AML-193 (cell line): ENCODE measurements around the gene DAAM2.

ENCODE experiments used
- DNase-seq, 2 experiments: peaks; one replicate each; lab custom pipeline; 2025; lab: John Stamatoyannopoulos, UW

The DAAM2 gene

GRCh38 chr6:39848171-39848570, 56.0 kb downstream of the DAAM2 start:
- DNase-seq = no peak

DNA sequence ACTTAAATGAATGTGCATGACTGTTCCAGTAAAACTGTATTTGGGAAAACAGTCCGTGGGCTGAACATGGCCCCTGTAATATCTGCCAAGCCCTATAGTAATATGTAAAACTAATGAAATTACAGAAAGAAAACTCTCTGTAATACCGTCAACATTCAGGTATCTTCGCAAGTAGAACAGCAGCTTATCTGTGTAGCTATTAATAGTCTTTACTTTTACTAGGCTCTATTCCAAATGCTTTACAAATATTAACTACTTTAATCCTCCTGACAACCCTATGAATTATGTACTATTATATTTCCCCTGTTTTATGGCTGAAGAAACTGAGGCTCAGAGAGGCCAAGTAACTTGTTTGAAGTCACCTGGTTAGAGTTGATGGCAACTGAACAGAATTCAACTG, 57.1 kb downstream of the DAAM2 start:
- no peak for DNase-seq

DNA sequence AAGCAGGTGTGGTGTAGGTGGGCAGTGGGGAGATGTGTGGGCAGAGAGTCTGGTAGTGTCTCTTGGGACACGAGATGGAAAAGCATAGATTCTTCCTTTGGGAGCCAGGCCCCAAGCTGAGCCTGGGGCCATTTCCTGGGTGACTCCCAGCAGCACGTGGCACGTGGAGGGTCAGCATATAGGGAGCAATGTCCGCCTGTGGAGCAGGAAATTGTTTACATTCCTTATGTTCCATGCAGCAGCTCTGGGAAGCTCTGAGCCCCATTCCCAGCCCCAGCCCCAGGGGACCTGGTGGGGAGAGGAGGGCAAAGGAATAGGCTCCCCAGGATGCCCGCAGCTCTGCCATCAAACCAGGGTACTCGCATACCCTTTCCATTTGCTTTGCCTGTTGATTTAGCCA, 57.6 kb downstream of the DAAM2 start:
- DNase-seq = no peak

GRCh38 chr6:39850736-39851297, 58.6 kb downstream of the DAAM2 start:
- no peak for DNase-seq

DNA sequence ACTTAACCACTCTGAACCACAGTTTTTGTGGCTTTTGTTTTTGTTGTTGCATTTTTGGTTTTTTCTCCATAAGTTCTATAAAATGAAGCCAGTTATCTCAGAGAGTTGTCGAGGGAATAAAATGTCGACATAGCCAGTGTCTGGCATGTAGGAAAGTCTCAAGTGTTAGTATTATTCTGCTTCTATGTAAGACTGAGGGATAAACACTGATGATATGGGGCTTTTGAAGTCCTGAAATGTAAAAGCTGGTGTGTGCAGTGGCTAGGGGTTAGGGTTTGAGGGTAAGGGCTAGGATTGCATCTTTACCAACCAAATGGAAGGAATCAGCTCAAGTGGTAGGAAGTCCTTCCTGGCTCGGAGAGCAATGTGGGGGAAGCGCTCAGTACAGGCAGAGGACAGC, 59.2 kb downstream of the DAAM2 start:
- no peak for DNase-seq

DNA sequence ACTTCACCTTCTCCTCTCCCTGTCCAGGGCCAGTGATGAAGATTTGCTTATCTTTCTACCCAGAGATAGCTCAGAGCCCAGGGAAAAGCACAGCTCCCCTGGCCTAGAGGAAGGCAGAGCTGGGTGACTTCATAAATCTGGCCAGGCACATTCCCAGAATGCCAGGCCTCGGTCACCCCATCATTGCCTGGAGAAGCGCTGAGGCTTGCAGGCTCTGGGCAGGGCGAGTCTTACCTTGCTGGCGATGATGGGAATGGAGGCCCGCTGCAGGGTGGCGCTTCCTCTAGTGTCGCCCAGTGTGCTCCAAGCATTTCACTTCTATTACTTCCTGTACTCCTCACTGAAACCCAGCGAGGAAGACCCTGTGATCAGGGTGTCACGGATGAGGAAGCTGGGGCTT, 60.1 kb downstream of the DAAM2 start:
- DNase-seq = no peak

DNA sequence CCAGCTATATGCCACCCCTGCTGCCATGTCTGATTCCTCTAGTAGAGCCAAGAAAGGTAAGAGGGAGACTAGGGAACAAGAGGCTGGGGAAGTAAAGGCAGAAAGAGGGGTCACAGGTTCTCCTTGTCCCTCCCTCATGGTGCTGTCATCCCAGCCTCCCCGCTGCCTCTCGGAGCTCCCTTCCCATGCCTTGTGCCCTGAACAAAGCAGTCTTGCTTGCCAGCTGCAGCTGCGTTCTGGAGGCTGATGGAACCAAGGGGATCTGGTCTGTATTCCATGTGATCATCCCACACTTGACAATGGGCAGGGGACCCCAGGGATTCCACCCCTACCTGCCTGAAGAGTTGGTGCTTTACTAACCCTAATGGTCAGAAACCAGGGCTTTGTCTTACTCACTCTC, 61.4 kb downstream of the DAAM2 start:
- DNase-seq = no peak

GRCh38 chr6:39855356-39855995, 63.3 kb downstream of the DAAM2 start:
- DNase-seq = no peak

GRCh38 chr6:39859025-39859424, 66.8 kb downstream of the DAAM2 start:
- DNase-seq = no peak

DNA sequence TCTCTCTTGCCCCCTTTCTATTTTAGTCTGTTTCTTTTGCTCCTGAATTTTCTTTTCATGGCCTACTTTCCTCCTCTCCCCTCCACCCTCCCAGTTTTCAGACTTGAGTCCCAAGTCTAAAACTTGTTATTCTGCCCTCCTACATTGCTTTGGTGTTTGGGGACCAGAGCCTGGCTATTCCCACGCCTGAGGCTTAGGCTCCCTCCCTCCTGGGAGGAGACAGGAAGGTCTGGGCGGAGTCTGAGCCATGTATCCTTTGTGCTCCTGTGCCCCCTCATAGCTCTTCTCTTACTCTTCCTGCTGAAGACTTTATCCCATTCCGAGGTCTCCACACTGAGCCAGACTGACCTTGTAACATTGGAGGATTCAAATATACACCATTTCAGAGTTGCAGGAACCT, 69.5 kb downstream of the DAAM2 start:
- DNase-seq = no peak

DNA sequence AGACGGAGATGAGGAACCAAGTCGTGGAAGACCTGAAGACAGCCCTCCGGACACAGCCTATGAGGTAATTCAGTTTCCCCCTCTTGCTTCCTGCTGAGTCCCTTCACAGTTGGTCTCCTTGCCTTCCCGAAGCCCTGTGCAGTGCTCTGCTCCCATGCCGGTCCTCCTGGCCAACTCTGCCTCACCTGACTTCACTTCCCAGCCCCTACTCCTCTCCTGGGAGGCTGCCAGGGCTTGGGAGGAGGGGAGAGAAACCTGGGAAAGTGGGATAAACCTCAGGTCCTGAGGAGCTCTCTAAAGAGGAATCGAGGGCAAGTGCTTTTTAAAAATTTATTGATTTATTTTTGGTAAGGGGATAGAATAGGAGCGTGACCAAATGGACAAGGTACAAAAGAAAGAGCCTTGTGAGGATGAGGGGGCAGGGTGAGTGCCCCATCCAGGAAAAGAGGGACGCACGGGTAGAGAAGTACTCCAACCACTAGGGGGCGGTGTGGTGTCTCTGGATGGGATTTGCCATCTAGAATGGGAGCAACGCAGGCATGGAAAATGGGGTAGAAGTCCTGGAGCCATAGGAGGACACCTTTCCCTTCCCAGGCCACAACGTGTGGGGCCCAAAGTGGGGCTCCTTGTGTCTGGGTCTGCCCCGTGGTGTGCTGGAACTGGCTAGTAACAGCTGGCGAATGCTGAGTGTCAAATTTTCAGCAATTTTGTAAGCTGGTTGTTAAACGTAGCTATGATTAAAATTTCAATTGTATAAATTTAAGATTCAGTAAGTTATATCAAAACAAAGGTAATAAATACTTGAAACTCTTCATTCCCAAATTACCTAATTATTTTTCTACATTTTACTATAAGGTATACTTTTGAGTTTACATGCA, 73.1 kb downstream of the DAAM2 start:
- DNase-seq = peak; percentile 41 to 47

DNA sequence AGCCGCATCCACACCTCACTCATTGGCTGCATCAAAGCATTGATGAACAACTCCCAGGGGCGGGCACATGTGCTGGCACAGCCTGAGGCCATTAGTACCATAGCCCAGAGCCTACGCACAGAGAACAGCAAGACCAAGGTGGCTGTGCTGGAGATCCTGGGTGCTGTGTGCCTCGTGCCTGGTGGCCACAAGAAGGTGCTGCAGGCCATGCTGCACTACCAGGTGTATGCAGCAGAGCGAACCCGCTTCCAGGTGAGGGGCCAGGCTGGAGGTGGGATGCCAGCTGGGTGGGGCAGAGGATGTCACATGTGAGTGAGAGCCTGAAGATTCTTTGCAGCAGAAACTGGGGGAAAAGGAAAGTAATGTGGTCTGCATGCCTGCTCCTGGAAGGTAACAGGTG, 75.4 kb downstream of the DAAM2 start:
- DNase-seq = no peak

- no peak for DNase-seq
Measured at GRCh38 chr6:39870950-39871349, 78.8 kb downstream of the DAAM2 start.

GRCh38 chr6:39873439-39873838, 81.3 kb downstream of the DAAM2 start:
- no peak for DNase-seq

- no peak for DNase-seq
Measured at GRCh38 chr6:39876111-39876510, 83.9 kb downstream of the DAAM2 start.

DNA sequence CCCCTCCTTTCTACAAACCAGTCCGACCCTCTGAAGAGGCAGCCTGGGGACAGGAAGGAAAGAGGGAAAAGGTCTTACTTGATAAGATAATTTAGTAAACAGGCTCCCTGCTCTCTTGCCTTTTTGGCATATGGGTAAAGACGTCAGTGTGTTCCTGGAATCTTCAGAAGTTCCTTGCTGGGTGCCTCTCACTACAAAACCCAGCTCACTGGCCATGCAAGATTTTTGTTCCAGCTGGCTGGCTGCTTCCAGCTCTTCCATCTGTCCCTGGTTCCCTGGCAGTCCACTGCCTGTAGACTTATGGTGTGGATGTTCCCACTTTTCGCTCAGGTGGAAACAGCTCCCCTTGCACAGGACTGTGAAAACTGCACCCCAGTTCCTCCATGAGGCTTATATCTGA, 84.7 kb downstream of the DAAM2 start:
- DNase-seq = no peak

GRCh38 chr6:39879535-39879934, 87.4 kb downstream of the DAAM2 start:
- no peak for DNase-seq

DNA sequence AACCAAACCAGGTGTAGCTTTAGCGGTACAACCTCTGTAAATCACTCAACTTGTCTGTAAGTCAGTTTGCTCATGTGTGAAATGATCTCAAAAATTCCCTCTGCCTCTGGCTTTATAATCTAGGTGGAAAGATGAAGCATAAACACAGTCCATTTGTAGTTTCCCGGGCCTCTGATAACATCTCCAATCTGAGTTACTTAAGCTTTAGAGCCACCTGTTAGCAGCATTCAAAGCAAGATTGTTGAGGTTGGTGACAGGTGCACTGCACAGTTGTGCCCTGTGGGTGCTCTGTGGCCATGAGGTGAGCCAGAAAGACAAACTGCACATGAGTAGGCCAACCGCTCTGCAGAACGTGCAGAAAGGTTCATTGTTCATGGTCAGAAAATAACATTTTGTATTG, 88.4 kb downstream of the DAAM2 start:
- no peak for DNase-seq

GRCh38 chr6:39881851-39882530, 89.8 kb downstream of the DAAM2 start:
- no peak for DNase-seq

DNA sequence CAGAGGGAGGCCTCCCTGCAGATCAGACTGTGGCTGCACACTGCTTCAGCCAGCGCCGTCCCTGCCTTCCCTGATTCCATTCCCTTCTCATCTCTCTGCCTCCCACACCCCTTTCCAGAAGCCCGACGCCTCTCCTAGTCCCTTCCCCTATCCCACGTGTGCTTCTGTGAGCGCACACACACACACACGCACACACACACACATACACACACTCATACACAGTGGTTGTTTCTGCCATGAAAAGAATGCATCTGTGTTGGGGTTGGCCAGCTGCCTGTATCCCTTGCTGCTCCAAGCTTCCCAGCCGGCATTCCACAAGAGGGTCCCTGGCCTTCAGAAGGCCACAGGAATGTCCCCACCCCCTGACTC, 90.3 kb downstream of the DAAM2 start:
- no peak for DNase-seq

DNA sequence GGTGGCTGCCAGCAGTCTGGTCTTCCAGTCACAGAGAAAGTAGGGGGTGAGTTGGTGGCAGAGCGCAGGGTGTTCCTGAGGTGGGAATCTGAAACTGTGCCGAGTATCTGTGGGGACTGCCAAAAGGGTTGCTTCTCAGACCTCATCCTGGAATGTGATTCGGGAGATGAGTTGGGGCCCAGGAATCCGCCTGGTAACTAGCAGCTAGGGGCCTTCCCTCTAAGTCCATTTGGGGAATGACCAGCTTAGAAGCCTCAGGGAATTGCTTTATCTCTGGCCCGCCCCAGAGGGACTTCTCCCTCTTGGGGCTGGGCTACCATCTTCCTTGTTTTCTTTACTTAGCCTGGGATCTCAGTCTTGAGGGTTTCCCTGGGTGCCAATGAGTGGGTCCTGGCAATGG, 92.5 kb downstream of the DAAM2 start:
- no peak for DNase-seq

- DNase-seq = no peak
Measured at GRCh38 chr6:39885691-39886090, 93.5 kb downstream of the DAAM2 start.

- DNase-seq = no peak
Measured at GRCh38 chr6:39886871-39887270, 94.7 kb downstream of the DAAM2 start.
